Neural cell (in vitro differentiated cells): ENCODE data around the gene TANGO6. TPM values are rescaled to one million over a fixed set of nuclear protein-coding genes. Genes with fewer than 3 reads are reported as not detected.

Experiments
- H2AFZ ChIP-seq: fragments of 200-600, 300-800 bp; sonication (generic), shearing (Covaris generic); 2 replicates; pipeline ENCODE4 v1.6.0; 2014; ENCODE audit warnings: low read depth, mild to moderate bottlenecking, antibody characterized with exemption, low read length, moderate library complexity
- H3F3A ChIP-seq: fragments of 200-600 bp; shearing (Covaris generic); 2 replicates; pipeline ENCODE4 v1.6.1; 2016; ENCODE audit warnings: mild to moderate bottlenecking, moderate library complexity, mixed read lengths, antibody characterized with exemption, low read length; ENCODE audit not compliant: insufficient read depth, poor library complexity, severe bottlenecking
- H3K27ac ChIP-seq: fragments of 200-600, 300-800 bp; sonication (generic), shearing (Covaris generic); 2 replicates; pipeline ENCODE4 v1.5.1; 2014; ENCODE audit warnings: mild to moderate bottlenecking, low read length, moderate library complexity
- H3K27me3 ChIP-seq: fragments of 300-800, 200-600 bp; sonication (generic), shearing (Covaris generic); 2 replicates; pipeline ENCODE4 v1.6.0; 2014; ENCODE audit warnings: mild to moderate bottlenecking, low read depth, low read length, moderate library complexity; ENCODE audit not compliant: insufficient read depth
- H3K36me3 ChIP-seq: fragments of 300-800, 200-600 bp; sonication (generic), shearing (Covaris generic); 2 replicates; pipeline ENCODE4 v1.5.1; 2014; ENCODE audit warnings: mild to moderate bottlenecking, antibody characterized with exemption, low read length, moderate library complexity; ENCODE audit not compliant: insufficient read depth
- H3K4me2 ChIP-seq: fragments of 300-800, 200-600 bp; sonication (generic), shearing (Covaris generic); 2 replicates; pipeline ENCODE4 v1.6.0; 2014; ENCODE audit warnings: mild to moderate bottlenecking, low read length
- H3K4me3 ChIP-seq: fragments of 300-800, 200-600 bp; sonication (generic), shearing (Covaris generic); 2 replicates; pipeline ENCODE4 v1.5.1; 2014; ENCODE audit warnings: mild to moderate bottlenecking, low read length, moderate library complexity
- H3K79me2 ChIP-seq: fragments of 200-600 bp; shearing (Covaris generic); replicated peaks from 2 replicates; pipeline ENCODE4 v1.6.0; 2014; ENCODE audit warnings: mild to moderate bottlenecking, low read length, moderate library complexity; ENCODE audit not compliant: insufficient read depth
- H3K9ac ChIP-seq: fragments of 300-800, 200-600 bp; sonication (generic), shearing (Covaris generic); 2 replicates; pipeline ENCODE4 v1.6.1; 2016; ENCODE audit warnings: mild to moderate bottlenecking, low read length, mixed read lengths
- H3K9me2 ChIP-seq: fragments of 200-600 bp; shearing (Covaris generic); 2 replicates; pipeline ENCODE4 v1.6.1; 2016; ENCODE audit warnings: mild to moderate bottlenecking, low read length, mixed read lengths; ENCODE audit not compliant: insufficient read depth
- H3K9me3 ChIP-seq: fragments of 200-600, 300-800 bp; sonication (generic), shearing (Covaris generic); 2 replicates; pipeline ENCODE4 v1.6.1; 2016; ENCODE audit warnings: mild to moderate bottlenecking, mixed run types, low read length, moderate library complexity, mixed read lengths
- H4K20me1 ChIP-seq: fragments of 200-600 bp; shearing (Covaris generic); 2 replicates; pipeline ENCODE4 v1.6.1; 2016; ENCODE audit warnings: mild to moderate bottlenecking, mixed run types; ENCODE audit not compliant: insufficient read depth
- CTCF ChIP-seq: fragments of 450-650 bp; IDR thresholded peaks from 2 replicates; pipeline ENCODE4 v1.5.1; 2014; ENCODE audit warnings: antibody characterized with exemption, mild to moderate bottlenecking, moderate library complexity; ENCODE audit not compliant: poor library complexity, severe bottlenecking
- EP300 ChIP-seq: fragments of 450-650 bp; conservative IDR thresholded peaks from 2 replicates; pipeline ENCODE4 v1.6.1; 2014; ENCODE audit warnings: antibody characterized with exemption, mild to moderate bottlenecking, moderate library complexity; ENCODE audit not compliant: poor library complexity, severe bottlenecking
- EZH2 ChIP-seq: fragments of 200-600, 300-800 bp; shearing (Covaris generic), sonication (generic); IDR thresholded peaks from 2 replicates; pipeline ENCODE4 v1.6.1; 2014; ENCODE audit warnings: antibody characterized with exemption, low read length, borderline replicate concordance, mild to moderate bottlenecking; ENCODE audit not compliant: insufficient read depth, poor library complexity, severe bottlenecking
- MXI1 ChIP-seq: fragments of 450-650 bp; conservative IDR thresholded peaks from 2 replicates; pipeline ENCODE4 v1.6.1; 2014; ENCODE audit warnings: antibody characterized with exemption, mild to moderate bottlenecking; ENCODE audit not compliant: poor library complexity, severe bottlenecking
- POLR2AphosphoS5 ChIP-seq: IDR thresholded peaks from 2 replicates; pipeline ENCODE4 v1.6.1; 2012
- RAD21 ChIP-seq: fragments of 450-650 bp; conservative IDR thresholded peaks from 2 replicates; pipeline ENCODE4 v1.6.1; 2014; ENCODE audit warnings: antibody characterized with exemption, mild to moderate bottlenecking, moderate library complexity
- REST ChIP-seq: IDR thresholded peaks from 2 replicates; pipeline ENCODE4 v1.6.1; 2012; ENCODE audit warnings: borderline replicate concordance
- SMC3 ChIP-seq: fragments of 450-650 bp; conservative IDR thresholded peaks from 2 replicates; pipeline ENCODE4 v1.6.1; 2014; ENCODE audit warnings: antibody characterized with exemption, mild to moderate bottlenecking, moderate library complexity; ENCODE audit not compliant: poor library complexity
- TAF1 ChIP-seq: IDR thresholded peaks from 2 replicates; pipeline ENCODE4 v1.6.1; 2012; ENCODE audit warnings: low read depth
- polyA plus RNA-seq: library from polyadenylated mRNA; depleted of rRNA; stranded (reverse); fragments of >200 nt; gene quantifications from 2 replicates; pipeline ENCODE4 v1.2.3, GENCODE V29; 2014

Gene TANGO6
- polyA plus RNA-seq, 1 donor from 2014 or later = 9.5 TPM

- Histone ChIP-seq H3K4me3 (no peak overlapping the region), H3K36me3 (no peaks in the 10 kb centered on the region)
Measured at GRCh38 chr16:68826652-68827051, 16.7 kb upstream of the TANGO6 start.

GRCh38 chr16:68833251-68833650 lies 10.1 kb upstream of the TANGO6 start:
- Histone ChIP-seq H4K20me1 (no peaks in the 10 kb centered on the region), H3K36me3 (no peaks in the 10 kb centered on the region), H3K4me3 (no peak overlapping the region)
- TF ChIP-seq SMC3 (no peak), TAF1 (no peak), CTCF (no peak), EZH2 (no peak), EP300 (no peak), REST (no peak)

More at GRCh38 chr16:68826652-68827051, 16.7 kb upstream of the TANGO6 start:
- H3K27me3 ChIP-seq = no peaks in the 10 kb centered on the region
- H3K9me3 ChIP-seq = no peaks in the 10 kb centered on the region
- TF ChIP-seq EZH2 (no peak), REST (no peak), EP300 (no peak), CTCF (no peak), RAD21 (no peak), SMC3 (no peak), TAF1 (no peak), MXI1 (no peak), POLR2AphosphoS5 (no peak)
- H4K20me1 ChIP-seq = no peaks in the 10 kb centered on the region
- H3F3A ChIP-seq = no peaks in the 10 kb centered on the region
- H3K79me2 ChIP-seq = no peaks in the 10 kb centered on the region
- H3K9ac ChIP-seq = no peak overlapping the region
- no peaks in the 10 kb centered on the region for H3K9me2 ChIP-seq
- no peak overlapping the region for H2AFZ ChIP-seq
- no peak overlapping the region for H3K4me2 ChIP-seq
- H3K27ac ChIP-seq = no peak overlapping the region

More at GRCh38 chr16:68833251-68833650, 10.1 kb upstream of the TANGO6 start:
- Histone ChIP-seq H3K4me2 (no peak overlapping the region), H3K79me2 (no peaks in the 10 kb centered on the region), H3K9ac (no peak overlapping the region), H3K9me3 (no peaks in the 10 kb centered on the region), H3K27me3 (no peaks in the 10 kb centered on the region), H3K9me2 (no peaks in the 10 kb centered on the region), H3K27ac (no peak overlapping the region), H2AFZ (no peak overlapping the region), H3F3A (no peaks in the 10 kb centered on the region)
